Mesendoderm (in vitro differentiated cells): ENCODE results near the gene SAMD7.

ENCODE experiments used
- DNase-seq: peaks from one replicate; pipeline ENCODE4 v3.0.0; 2013
- H2AK5ac ChIP-seq: 2 replicates; pipeline ENCODE4 v1.6.1; 2013; ENCODE audit warnings: low read length, inconsistent platforms
- H2BK120ac ChIP-seq: 2 replicates; pipeline ENCODE4 v1.6.1; 2013; ENCODE audit warnings: low read depth, mild to moderate bottlenecking, low read length, moderate library complexity, mixed read lengths
- H2BK15ac ChIP-seq: replicated peaks from 2 replicates; pipeline ENCODE4 v1.6.1; 2013; ENCODE audit warnings: low read depth, mild to moderate bottlenecking, moderate library complexity
- H2BK5ac ChIP-seq: 2 replicates; pipeline ENCODE4 v1.6.1; 2013; ENCODE audit warnings: low read length, inconsistent platforms
- H3K18ac ChIP-seq: 2 replicates; pipeline ENCODE4 v1.6.1; 2013; ENCODE audit warnings: mild to moderate bottlenecking, low read length, mixed read lengths
- H3K23ac ChIP-seq: one replicate; pipeline ENCODE4 v1.6.1; 2013; ENCODE audit warnings: low read length
- H3K27ac ChIP-seq: 2 replicates; pipeline ENCODE4 v1.5.1; 2013; ENCODE audit warnings: low read depth, mild to moderate bottlenecking, inconsistent platforms, low read length, moderate library complexity
- H3K27me3 ChIP-seq: 2 replicates; pipeline ENCODE4 v1.6.1; 2013; ENCODE audit warnings: low read length, control low read depth, mild to moderate bottlenecking, inconsistent platforms; ENCODE audit not compliant: insufficient read depth, poor library complexity
- H3K36me3 ChIP-seq: 2 replicates; pipeline ENCODE4 v1.6.1; 2013; ENCODE audit warnings: low read length, inconsistent platforms; ENCODE audit not compliant: control insufficient read depth, insufficient read depth
- H3K4ac ChIP-seq: one replicate; pipeline ENCODE4 v1.6.1; 2013; ENCODE audit warnings: low read depth, mild to moderate bottlenecking, low read length, moderate library complexity
- H3K4me1 ChIP-seq: 2 replicates; pipeline ENCODE4 v1.6.1; 2013; ENCODE audit warnings: low read depth, low read length, inconsistent platforms; ENCODE audit not compliant: control insufficient read depth
- H3K4me2 ChIP-seq: 2 replicates; pipeline ENCODE4 v1.6.1; 2013; ENCODE audit warnings: low read length
- H3K4me3 ChIP-seq: 2 replicates; pipeline ENCODE4 v1.5.1; 2013; ENCODE audit warnings: mild to moderate bottlenecking, low read length
- H3K56ac ChIP-seq: one replicate; pipeline ENCODE4 v1.6.1; 2013; ENCODE audit warnings: low read length
- H3K79me1 ChIP-seq: 2 replicates; pipeline ENCODE4 v1.6.1; 2013; ENCODE audit warnings: low read length, inconsistent platforms
- H3K79me2 ChIP-seq: 2 replicates; pipeline ENCODE4 v1.6.1; 2013; ENCODE audit warnings: mild to moderate bottlenecking, low read length; ENCODE audit not compliant: control insufficient read depth, insufficient read depth
- H3K9ac ChIP-seq: 2 replicates; pipeline ENCODE4 v1.6.1; 2013; ENCODE audit warnings: low read length, inconsistent platforms
- H4K5ac ChIP-seq: one replicate; pipeline ENCODE4 v1.6.1; 2013; ENCODE audit warnings: low read length
- H4K8ac ChIP-seq: one replicate; pipeline ENCODE4 v1.6.1; 2013; ENCODE audit warnings: low read depth, mild to moderate bottlenecking, control low read depth, low read length, moderate library complexity
- WGBS: extraction: QIAGEN DNeasy Blood & Tissue Kit; methylation state at CpG from one replicate; pipeline ENCODE4 v1.1.7; 2013; ENCODE audit warnings: low lambda C conversion rate, missing lambda C conversion rate; ENCODE audit not compliant: insufficient coverage; ENCODE audit errors: extremely low coverage; 5-methylcytosine and 5-hydroxymethylcytosine counted together

SAMD7 gene

DNA sequence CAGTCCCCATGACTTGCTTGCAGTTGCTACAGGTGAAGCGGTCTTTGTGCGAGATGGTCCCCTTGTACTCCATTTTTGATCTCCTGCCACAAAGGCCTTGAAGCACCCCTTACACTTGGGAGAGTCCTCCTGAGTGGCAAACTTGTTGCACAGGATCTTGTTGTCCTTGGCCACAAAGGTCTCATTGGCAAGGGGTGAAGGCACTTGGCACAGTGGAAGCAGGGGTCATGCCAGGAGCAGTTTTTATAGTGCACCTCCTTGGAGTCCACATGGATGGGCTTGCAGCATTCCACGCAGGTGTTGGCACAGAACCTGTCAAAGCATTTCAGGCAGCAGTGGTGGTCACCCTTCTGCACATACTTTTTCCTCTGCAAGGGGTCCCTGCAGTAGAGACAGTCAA lies 35.0 kb downstream of the SAMD7 start:
- no peak overlapping the region for H2BK5ac ChIP-seq
- H3K18ac ChIP-seq = no peak overlapping the region
- no peak overlapping the region for H2BK15ac ChIP-seq
- no peaks in the 10 kb centered on the region for H3K79me1 ChIP-seq
- DNase-seq = no peak
- no peak overlapping the region for H3K23ac ChIP-seq
- H3K27ac ChIP-seq = no peak overlapping the region
- no peaks in the 10 kb centered on the region for H3K4me1 ChIP-seq
- H3K56ac ChIP-seq = no peak overlapping the region
- H3K4me2 ChIP-seq = no peak overlapping the region
- H2BK120ac ChIP-seq = no peak overlapping the region
- no peak overlapping the region for H3K9ac ChIP-seq
- no peaks in the 10 kb centered on the region for H3K36me3 ChIP-seq
- no peaks in the 10 kb centered on the region for H3K27me3 ChIP-seq
- H4K8ac ChIP-seq = no peak overlapping the region
- no peak overlapping the region for H3K4me3 ChIP-seq
- no peaks in the 10 kb centered on the region for H3K79me2 ChIP-seq
- no peak overlapping the region for H4K5ac ChIP-seq
- WGBS = no CpG with 5 or more reads among the region's 3 CpGs
- no peak overlapping the region for H3K4ac ChIP-seq
- H2AK5ac ChIP-seq = no peak overlapping the region

DNA sequence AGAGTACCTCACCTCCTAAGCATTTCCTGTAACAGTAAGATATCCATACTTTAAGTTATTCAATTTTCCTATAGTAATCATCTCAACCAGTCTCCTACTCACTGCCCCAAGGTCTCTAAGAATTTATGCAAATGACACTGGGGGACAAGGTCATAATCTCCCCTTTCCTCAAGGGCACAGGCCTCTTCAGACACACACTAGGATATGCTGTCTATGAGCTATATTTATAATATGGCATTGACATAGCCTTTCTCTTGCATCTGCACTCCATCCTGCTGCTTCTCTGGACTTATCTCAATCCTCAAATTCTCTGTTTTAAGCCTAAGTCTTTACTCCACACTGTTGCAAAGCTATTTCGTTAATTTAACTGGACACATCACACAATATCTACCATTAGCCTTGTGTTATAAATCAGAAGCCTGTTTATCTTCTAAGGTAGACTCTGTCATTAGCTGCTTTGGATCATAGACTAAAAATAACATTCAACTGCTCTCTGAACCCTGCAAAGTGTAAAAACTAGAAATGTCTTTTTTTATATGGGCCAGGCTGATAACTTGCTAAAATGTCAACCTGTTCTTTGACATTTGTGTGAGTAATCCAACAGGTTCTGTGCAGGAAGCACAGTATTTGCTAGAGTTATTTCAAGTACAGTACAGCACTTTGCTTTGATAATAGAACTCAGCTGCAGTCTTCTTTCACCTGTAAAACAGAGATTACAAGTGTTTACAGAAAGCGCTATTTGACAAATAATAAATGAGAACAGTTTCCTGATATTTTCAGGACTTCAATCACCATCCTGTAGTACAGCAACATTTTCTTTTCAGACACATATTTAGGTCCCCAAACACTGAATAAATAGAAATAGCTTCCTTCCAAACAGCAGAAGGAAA lies 37.4 kb downstream of the SAMD7 start:
- H2AK5ac ChIP-seq = no peak overlapping the region
- no peak overlapping the region for H3K56ac ChIP-seq
- H3K4me3 ChIP-seq = no peak overlapping the region
- no peaks in the 10 kb centered on the region for H3K36me3 ChIP-seq
- H3K9ac ChIP-seq = no peak overlapping the region
- H3K4me2 ChIP-seq = no peak overlapping the region
- H3K79me1 ChIP-seq = no peaks in the 10 kb centered on the region
- H2BK5ac ChIP-seq = no peak overlapping the region
- H3K18ac ChIP-seq = no peak overlapping the region
- no peak overlapping the region for H4K5ac ChIP-seq
- no peak overlapping the region for H3K4ac ChIP-seq
- no peak for DNase-seq
- H2BK120ac ChIP-seq = no peak overlapping the region
- no peak overlapping the region for H4K8ac ChIP-seq
- no CpG with 5 or more reads among the region's 2 CpGs for WGBS
- no peak overlapping the region for H3K23ac ChIP-seq
- H3K27me3 ChIP-seq = no peaks in the 10 kb centered on the region
- no peak overlapping the region for H3K27ac ChIP-seq
- no peaks in the 10 kb centered on the region for H3K4me1 ChIP-seq
- H2BK15ac ChIP-seq = no peak overlapping the region
- H3K79me2 ChIP-seq = no peaks in the 10 kb centered on the region

DNA sequence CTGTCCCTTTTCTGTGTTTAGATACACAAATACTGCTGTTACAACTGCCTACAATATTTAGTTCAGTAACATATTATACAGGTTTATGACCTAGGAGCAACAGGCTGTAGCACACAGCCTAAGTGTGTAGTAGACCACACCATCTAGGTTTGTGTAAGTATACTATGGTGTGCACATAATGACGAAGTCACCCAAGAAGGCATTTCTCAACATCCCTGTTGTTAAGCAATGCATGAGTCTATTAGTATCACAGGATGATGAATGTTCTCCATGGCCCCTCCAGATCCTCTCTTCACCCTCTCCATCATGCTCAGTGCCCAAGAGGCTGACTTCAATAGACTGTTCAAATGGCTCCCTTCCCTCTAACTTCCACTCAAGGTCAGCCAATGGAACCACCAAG lies 40.7 kb downstream of the SAMD7 start:
- Histone ChIP-seq H2BK15ac (no peak overlapping the region), H3K9ac (no peak overlapping the region), H3K4ac (no peak overlapping the region), H4K5ac (no peak overlapping the region), H3K79me1 (no peaks in the 10 kb centered on the region), H2BK5ac (no peak overlapping the region), H3K4me3 (no peak overlapping the region), H2BK120ac (no peak overlapping the region), H4K8ac (no peak overlapping the region), H3K56ac (no peak overlapping the region), H3K79me2 (no peaks in the 10 kb centered on the region), H3K36me3 (no peaks in the 10 kb centered on the region), H3K23ac (no peak overlapping the region), H3K27ac (no peak overlapping the region), H2AK5ac (no peak overlapping the region), H3K27me3 (no peaks in the 10 kb centered on the region), H3K18ac (no peak overlapping the region), H3K4me1 (no peaks in the 10 kb centered on the region), H3K4me2 (no peak overlapping the region)
- WGBS = no CpG with 5 or more reads among the region's 1 CpG
- DNase-seq = no peak

DNA sequence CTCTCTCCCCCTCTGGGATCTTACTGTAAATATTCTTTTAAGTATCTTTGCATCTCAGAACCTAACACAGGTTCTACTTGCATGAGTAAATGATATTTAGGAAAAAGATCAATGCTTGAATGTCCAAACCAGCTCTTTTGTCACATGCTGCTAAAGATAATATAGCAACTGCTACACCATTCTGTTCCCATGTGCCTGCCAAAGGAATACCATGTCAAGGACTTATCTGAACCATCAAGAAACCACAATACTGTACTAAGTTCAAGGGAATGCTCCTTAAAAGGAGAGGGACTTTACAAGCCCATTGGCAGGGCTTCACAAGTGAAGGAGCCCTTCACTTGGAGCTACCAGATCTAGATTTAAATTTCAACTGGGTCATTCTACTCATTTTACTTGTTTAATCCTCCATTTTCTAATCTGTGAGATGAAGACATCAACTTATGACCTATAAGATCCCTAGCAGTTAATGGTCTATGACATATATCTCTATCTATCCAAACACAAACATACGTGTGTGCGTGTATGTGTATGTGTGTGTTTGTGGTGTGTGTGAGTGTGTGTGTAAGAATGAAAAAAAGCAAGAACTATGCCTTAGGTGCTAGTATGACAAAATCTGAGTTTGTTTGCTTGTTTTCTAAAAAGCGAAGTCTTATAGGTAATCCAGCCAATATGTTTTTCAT lies 42.2 kb downstream of the SAMD7 start:
- Histone ChIP-seq H3K27ac (no peak overlapping the region), H3K4me3 (no peak overlapping the region), H3K4me2 (no peak overlapping the region), H2AK5ac (no peak overlapping the region), H2BK5ac (no peak overlapping the region), H3K23ac (no peak overlapping the region), H4K8ac (no peak overlapping the region), H3K4ac (no peak overlapping the region), H3K4me1 (no peaks in the 10 kb centered on the region), H3K79me2 (no peaks in the 10 kb centered on the region), H3K79me1 (no peaks in the 10 kb centered on the region), H3K36me3 (no peaks in the 10 kb centered on the region), H3K56ac (no peak overlapping the region), H2BK120ac (no peak overlapping the region), H2BK15ac (no peak overlapping the region), H3K27me3 (no peaks in the 10 kb centered on the region), H3K9ac (no peak overlapping the region), H4K5ac (no peak overlapping the region), H3K18ac (no peak overlapping the region)
- no peak for DNase-seq
- no CpG with 5 or more reads among the region's 3 CpGs for WGBS

DNA sequence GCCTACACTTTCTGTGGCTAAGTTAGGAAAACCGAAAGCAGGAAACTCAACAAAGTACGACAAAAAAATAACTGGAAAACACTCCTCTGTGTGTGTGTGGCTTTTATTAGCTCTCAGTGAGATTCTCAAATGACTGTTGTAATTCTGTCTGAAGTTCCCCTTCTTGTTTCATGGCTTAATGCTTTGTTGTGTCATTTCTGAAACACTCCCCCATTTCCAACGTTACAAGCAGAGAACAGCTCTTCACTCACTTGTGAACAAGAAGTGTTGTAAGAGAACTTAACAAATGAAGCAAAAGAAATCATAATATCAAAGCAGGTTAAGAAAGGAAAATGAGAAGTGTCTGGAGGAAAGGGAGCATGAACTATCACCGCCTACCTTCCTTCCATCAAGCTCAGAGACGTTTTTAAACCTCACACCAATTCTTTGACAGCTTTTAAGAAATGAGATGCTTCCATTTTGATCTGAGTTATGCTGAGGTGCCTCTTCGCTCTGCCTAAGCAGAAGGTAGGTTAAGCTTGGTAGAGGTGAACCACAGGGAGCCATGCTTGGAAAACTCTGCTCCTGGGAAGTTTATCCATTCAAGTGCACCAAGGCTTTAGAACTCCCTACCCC lies 42.9 kb downstream of the SAMD7 start:
- H2BK120ac ChIP-seq = no peak overlapping the region
- no peak overlapping the region for H3K4ac ChIP-seq
- no peaks in the 10 kb centered on the region for H3K27me3 ChIP-seq
- H3K18ac ChIP-seq = no peak overlapping the region
- no peaks in the 10 kb centered on the region for H3K4me1 ChIP-seq
- no peak overlapping the region for H3K9ac ChIP-seq
- no peaks in the 10 kb centered on the region for H3K79me2 ChIP-seq
- H3K23ac ChIP-seq = no peak overlapping the region
- no peak overlapping the region for H3K56ac ChIP-seq
- no peaks in the 10 kb centered on the region for H3K36me3 ChIP-seq
- WGBS = no CpG with 5 or more reads among the region's 6 CpGs
- H2BK15ac ChIP-seq = no peak overlapping the region
- no peak overlapping the region for H2AK5ac ChIP-seq
- H3K79me1 ChIP-seq = no peaks in the 10 kb centered on the region
- H4K8ac ChIP-seq = no peak overlapping the region
- no peak overlapping the region for H4K5ac ChIP-seq
- no peak overlapping the region for H3K27ac ChIP-seq
- no peak overlapping the region for H3K4me3 ChIP-seq
- H2BK5ac ChIP-seq = no peak overlapping the region
- no peak for DNase-seq
- no peak overlapping the region for H3K4me2 ChIP-seq
